Activated CD4-positive, alpha-beta T cell treated with anti-CD3 and anti-CD28 coated beads, Interleukin-2, amount 50 U/mL, for 48 hours (primary cell): ENCODE measurements around the gene ACSL6.

ENCODE experiments used
- DNase-seq, 2 experiments: peaks; one replicate each; pipeline ENCODE4 v3.0.0-alpha.2; 2020

ACSL6 gene

DNA sequence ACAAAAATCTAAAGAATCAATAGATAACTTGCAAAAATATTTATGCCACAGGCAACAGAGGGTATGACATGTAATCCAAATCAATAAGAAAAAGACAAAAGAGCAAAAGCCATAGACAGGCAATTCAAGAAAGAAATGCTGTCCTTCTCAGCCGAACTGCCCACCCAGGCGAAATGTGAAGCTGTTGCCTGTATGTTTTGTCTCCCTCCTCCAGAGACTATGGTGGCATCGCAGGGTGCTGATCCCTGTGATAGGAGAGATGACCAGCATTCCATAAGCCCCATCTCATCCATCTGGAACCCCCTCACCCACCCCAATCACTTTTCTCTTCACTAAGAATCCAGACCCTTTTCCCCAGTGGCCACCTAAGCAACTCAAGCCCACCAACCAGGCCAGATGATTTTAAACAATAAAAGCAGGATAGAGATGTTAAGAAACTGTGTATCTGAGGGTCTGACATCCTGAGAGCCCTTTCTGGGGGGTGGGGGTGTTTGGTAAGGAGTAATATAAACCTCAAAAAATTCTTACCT, 5.3 kb upstream of the ACSL6 start:
- DNase-seq: peak in 1 of 2 experiments; percentile 1

DNA sequence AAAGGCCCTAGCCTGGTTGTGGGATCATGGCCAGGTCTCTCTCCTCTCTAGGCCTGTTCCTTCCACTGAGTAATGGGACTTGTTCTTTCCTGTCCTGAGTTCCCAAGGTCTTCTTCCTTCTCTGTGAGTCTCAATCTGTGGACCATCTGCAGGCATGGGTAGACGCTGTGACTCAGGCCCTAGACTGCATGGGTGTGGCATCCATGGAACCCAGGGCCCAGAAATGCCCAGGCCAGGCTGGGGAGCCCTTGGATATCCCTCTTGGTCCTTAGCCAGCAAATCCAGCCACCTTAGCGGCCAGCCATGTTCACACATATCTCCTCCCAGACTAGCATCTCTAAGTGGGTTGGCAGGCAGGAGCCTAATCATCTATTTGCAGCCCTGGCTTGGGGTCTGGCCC, 2.3 kb upstream of the ACSL6 start:
- DNase-seq: peak in 1 of 2 experiments; percentile 2

DNA sequence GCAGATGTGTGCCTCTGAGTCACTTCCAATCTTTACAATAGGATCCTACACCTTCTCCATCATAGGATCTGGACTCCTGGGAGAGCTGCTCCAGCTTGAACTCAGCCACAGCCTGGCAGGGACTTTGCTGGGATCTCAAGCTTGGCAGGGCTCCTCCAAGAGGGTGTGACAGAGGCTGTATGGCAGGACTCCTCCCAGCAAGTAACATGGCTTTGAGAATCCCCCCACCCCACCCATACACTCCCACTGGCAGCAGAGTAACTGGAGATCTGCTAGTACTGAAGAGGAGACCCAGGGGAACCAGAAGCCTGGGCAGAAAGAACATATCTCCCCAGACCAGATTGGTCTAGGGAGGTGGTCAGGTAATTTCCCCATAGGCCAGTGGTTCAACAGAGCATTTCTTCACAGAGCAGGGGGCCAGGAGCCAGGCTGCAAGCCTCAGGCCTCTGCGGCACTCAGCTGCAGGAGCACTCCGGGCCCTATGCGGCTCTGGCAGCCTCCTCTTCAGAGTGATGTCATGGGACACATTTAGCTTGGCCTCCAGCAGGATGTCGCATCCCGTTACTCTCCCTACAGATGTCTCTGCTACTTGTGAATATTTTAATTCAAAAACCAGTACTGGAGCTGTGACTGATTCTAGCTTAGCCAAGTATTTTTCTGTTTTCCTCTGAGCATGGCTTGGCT, 1.7 kb upstream of the ACSL6 start:
- DNase-seq: peak in 1 of 2 experiments; percentile 2

- peak in 1 of 2 experiments; percentile 30 for DNase-seq
These were observed 1.0 kb upstream of the ACSL6 start for GRCh38 chr5:132012371-132013005.

GRCh38 chr5:132010989-132011621, 353 bp downstream of the ACSL6 start:
- DNase-seq: peak in 1 of 2 experiments; percentile 7

GRCh38 chr5:132010645-132010988, 841 bp downstream of the ACSL6 start:
- DNase-seq: peak in 1 of 2 experiments; percentile 3

DNA sequence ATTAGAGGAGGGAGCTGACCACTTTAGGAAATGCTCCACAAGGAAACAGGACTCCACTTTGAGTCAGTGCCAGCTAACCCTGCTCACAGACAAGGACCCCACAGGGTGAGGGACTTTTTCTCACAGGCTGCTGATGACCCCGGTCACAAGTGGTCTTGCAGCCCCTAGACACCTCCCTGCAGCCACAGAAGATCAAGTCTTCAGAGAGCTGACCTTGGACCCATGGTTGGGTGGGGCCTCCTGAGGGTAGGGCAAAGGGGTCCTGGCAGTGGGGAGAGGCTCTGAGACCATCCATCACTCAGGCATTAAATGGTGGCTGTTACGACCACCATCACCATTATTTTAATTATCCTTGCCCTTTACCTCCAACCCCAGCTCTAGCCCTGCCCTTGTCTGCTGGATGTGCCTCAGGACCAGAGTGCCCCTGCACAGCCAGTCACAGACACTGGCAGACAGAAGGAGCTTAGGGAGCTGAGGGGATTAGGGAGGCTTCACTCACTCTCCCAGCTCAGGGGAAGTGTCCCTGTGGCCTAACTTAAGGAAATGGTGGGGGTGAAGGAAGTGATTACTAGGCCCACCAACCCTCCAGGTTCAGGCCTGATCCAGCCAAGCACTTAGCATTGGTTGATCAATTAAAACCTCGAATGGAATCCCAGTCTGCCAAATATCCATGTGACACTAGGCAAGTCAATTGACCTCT, 1.6 kb downstream of the ACSL6 start:
- DNase-seq: peak in 1 of 2 experiments; percentile 1

DNA sequence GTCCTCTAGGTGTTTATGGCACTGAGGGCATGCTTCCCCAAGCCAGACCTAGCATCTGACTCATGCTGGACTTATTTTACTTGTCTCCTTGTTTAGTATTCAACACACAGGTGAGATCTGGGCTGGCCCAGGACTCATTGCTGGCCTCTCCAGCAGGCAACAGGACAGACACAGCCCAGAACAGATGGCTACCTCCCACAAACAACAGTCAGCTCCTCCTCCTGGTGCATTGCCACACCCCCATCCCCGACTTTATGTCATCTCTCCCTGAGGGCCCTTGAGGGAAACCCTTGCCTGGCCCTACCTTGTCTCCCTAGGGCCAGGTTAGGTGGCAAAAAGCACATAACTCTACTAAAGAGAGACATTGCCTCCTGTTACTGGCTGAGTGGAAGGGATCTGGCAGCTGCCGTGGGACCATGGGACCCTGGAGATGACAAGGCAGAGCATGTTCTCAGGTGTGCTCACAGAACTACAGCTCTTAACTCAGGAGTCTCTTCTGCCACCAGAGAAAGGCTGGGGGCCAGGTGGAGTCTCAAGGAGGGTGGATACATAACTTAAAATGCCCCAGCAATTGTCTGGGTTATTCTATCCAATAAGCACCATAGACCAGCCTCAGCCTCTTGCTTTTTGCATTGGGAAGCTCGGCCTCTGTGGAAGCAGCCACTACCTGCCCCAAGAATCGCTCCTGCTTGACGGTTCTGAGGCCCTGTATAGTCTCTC, 2.3 kb downstream of the ACSL6 start:
- DNase-seq: no peak

DNA sequence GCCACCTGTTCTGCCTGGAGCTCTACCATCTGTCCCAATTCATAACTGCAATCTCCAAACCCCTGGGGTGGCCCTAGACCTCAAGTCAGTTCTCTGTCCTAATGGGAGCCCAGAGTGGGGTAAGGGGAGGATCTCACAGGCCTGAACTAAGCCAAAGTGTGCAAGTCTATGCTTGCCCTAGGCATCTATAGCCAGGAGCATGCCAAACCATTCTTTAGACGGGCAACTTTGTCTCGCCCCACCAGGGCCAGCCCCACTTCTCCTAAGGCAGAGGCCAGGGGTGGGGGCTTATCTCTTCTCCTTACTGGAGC, 3.3 kb downstream of the ACSL6 start:
- no peak for DNase-seq

GRCh38 chr5:132007399-132008162, 3.9 kb downstream of the ACSL6 start:
- DNase-seq: peak; percentile 85 to 91

GRCh38 chr5:132006331-132007120, 4.9 kb downstream of the ACSL6 start:
- DNase-seq: no peak

- no peak for DNase-seq
These were observed 5.9 kb downstream of the ACSL6 start for GRCh38 chr5:132005591-132005990.

GRCh38 chr5:132003982-132004381, 7.5 kb downstream of the ACSL6 start:
- DNase-seq: no peak

DNA sequence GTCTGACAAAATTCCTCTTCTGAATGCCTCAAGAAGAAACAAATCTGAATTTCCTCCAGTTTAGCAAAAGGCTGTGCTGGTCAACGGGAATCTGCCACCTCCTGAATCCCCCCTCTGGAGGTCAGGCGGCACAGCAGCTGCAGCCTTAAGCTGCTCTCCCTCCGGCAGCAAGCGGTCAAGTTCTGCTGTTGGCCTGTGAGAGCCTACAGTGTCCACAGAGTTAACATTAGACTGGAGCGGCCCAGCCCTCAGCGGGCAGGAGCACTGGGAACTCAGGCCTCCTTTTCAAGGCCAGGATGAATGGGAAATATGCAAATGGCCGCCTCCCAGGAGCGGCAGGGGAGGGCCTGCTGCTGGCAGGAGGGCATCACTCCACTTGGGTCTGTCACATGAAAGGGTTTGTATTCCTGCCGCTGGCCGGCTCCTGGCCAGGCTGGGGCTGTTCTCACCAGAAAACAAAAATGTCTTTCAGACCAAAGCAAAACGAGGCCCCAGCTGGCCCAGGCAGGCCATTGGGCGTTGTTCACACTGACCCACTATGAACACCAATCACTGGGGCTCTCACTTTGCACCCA, 8.2 kb downstream of the ACSL6 start:
- no peak for DNase-seq

GRCh38 chr5:132002757-132003156, 8.7 kb downstream of the ACSL6 start:
- DNase-seq: no peak

- DNase-seq: no peak
These were observed 9.6 kb downstream of the ACSL6 start for GRCh38 chr5:132001647-132002561.

- DNase-seq: peak in 1 of 2 experiments; percentile 35
These were observed 10.6 kb downstream of the ACSL6 start for GRCh38 chr5:132000677-132001453.

GRCh38 chr5:132000241-132000490, 11.3 kb downstream of the ACSL6 start:
- no peak for DNase-seq
